CD4-positive, alpha-beta T cell treated with Interferon alpha-2 for 1 hour (primary cell): ENCODE data around the gene C1R.
A peak's percentile ranks its signal among the peaks of the same experiment; 100 is the strongest.
"Not testable (repeated sequence)": the region's sequence is repeated elsewhere in the genome, so short reads cannot be mapped to it uniquely, and the experiment has no call there.

ENCODE experiments used
- DNase-seq, 2 donors: peaks; one replicate each; pipeline ENCODE4 v3.0.0-alpha.2; 2020 to 2022

Gene C1R

DNA sequence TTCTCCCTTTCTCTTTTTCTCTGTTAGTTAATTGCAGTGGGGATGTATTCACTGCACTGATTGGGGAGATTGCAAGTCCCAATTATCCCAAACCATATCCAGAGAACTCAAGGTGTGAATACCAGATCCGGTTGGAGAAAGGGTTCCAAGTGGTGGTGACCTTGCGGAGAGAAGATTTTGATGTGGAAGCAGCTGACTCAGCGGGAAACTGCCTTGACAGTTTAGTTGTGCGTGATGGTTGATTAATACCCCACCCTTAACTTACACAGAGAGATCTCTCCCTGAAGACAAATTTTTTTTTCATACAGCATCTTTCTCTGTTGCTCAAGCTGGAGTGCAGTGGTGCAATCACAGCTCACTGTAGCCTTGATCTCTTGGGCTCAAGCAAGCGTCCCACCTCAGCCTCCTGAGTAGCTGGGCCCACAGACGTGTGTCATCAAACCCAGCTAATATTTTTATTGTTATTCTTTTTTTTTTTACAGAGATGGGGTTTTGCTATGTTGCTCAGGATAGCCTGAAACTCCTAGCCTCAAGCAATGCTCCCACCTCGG is 27.1 kb downstream of the C1R start:
- no peak for DNase-seq

DNA sequence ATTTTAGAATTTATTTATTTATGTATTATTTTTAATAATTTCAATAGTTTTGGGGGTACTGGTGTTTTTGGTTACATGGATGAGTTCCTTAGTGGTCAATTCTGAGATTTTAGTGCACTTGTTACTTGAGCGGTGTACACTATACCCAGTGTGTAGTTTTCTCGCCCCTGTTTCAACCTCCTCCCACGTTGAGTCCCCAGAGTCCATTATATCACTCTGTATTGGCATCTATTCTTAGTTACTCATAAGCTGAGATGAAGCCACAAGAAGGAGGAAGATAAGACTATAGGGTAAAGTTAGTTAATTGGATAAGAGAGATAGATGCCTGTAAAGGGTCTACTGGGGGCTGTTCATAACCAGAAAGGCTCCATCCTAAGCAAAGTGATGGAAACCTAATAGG is 27.7 kb downstream of the C1R start:
- no peak for DNase-seq

DNA sequence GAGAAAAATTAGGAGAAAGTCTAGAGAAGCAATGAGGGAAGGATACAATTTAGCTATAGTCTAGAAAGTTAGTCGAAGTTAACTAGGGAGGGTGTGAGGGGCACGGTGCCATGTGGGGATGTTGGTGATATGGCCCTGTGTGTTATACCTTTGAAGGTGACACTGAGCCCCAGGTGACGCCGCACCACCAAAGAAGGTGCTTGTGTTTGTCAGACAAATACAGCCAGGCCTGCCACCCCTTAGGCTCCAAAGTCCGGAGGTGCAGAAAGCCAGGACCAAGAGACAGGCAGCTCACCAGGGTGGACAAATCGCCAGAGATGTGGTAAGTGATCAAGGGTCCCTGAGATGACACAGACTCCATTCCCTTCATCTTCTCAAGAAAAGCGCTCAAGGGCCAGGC is 30.6 kb downstream of the C1R start:
- DNase-seq = no peak

DNA sequence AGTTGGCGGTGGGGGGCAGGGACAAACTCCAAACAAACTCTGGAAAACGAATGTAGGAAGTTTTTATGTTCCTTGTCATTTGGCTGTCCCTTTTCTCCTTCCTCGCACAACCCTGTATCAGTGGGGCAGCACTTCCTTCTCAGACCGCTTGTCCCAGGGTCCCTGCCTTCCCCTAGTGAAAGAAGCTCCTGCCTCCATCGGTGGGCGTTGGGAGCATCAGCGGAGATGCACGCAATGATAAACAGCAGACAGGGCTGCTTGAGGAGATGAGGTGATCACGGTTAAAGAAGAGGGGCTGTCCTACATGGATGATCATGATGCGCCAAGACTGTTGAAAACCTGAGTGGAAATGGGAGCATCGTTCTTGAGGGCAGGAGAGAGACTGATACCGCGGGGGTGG is 31.1 kb downstream of the C1R start:
- DNase-seq = no peak

DNA sequence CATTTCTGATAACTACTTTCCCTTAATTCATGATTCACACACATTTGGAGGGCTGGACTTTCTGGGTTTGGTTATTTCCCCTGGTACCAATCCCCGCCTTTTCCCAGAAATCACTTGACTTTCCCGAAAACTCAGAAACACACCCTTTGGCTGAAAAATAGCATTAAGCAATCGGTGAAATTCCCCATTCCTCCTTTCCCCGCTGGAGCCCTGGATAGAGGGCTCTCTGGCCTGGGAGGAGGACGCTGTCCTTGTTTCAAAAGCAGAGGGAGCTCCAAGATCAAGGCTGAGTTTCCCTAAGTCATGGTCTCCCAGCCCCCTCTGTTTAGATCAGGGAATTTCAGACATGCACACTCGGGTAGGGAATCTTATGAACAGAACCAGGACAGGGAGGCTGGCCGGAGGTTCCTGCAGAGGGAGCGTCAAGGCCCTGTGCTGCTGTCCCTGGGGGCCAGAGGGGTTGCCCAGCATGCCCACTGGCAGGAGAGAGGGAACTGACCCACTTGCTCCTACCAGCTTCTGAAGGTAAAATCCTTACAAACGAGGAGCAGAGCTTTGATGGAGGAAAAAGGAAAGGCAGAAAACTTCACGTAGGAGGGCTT is 31.8 kb downstream of the C1R start, which contains the start of gene C1S:
C1S (plus strand) TSS at position 366 of the 602 bp plus-strand sequence. CDS start 1,195 bp downstream, outside the sequence.
- no peak for DNase-seq

DNA sequence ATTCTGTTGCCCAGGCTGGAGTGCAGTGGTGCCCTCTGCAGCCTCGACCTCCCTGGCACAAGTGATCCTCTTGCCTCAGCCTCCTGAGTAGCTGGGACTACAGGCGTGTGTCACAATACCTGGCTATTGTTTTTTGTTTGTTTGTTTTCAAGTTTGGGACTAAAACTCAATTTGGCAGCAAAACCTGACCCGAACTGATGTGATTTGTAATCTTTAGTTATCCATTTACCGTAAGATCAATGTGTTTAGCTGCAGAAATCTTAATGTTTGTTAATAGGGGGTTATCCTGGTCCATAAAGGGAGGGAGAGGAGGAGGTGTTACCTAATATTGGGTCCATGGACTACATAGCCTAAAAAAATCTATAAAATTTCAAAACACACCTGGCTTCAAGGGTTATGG is 32.5 kb downstream of the C1R start:
- DNase-seq = no peak

DNA sequence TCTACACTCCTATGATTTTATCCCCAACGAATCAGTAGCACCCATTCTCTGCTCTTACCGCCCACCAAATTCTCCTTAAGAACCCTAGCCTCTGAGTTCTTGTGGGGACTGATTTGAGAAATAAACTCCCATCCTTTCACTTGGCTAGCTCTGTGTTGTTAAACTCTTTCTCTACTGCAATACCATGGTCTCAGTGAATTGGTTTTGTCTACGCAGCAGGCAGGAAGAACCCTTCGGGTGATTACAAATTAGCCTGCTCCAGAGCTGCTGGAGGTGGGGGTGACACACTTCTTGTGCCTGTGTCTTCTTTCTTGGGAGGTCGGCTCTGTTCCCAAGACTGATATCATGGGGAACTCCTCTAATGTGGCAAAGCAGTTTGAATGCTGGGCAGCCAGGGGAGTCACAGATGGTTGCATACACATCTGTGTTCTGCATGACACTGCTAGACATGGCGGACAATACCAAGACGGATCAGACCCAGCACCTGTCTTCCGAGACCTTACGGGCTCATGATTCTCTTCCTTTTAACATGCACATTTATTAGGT is 33.3 kb downstream of the C1R start:
- DNase-seq = no peak

DNA sequence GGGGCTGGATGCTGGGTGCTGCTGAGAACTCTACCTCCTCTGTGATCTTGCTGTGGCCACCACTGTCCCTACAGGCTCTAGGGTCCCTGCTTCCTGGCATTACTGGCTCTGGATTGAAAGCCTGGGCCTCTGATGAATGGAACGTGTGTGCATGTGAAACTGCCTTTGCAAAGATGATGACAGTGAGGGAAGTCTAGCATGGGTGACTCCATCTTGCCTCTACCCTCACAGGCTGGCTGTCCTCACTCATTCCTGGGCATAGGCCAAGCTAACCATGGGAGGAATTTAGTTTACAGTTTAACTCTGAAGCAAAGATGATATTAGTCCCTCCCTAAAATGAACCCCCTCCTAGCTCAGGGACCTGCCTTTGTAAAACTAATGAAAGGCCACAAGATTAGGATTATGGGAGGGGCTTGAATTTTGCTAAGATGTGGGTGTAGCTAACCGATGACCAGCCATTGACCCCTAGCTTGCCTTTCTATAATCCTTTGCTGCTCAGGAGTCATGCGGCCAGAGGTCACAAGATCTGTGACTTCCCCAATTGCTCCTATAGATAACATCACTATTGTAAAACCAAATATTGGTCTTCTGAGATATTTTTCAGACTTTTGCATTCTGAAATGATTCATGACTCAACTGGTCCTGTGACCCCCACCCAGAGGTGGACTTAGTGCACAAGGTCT is 33.9 kb downstream of the C1R start:
- DNase-seq = no peak

DNA sequence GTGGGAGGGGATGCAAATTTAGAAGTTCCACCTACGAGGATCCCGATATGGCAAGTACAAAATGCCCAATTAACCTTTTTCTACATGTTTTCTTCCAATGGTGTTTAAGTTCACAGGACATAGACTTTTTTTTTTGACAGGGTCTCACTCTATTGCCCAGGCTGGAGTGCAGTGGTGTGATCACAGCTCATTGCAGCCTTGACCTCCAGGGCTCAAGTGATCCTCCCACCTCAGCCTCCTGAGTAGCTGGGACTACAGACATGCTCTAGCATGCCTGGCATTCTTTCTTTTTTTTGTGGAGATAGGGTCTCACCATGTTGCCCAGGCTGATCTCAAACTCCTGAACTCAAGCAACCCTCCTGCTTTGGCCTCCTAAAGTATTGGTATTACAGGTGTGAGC is 36.5 kb downstream of the C1R start:
- DNase-seq = not testable (repeated sequence)

DNA sequence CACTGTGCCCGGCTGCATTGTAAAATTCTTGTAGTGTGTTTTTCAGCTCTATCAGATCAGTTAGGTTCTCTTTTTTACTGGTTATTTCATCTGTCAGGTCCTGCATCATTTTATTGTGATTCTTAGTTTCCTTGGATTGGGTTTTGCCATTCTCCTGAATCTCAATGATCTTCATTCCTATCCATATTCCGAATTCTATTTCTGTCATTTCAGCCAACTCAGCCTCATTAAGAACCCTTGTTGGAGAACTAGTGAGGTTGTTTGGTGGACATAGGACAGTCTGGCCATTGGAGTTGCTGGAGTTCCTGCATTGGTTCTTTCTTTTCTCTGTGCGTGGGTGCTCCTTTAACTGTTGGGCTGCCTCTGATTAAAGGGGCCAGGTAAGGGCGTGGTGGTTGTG is 37.3 kb downstream of the C1R start:
- DNase-seq = no peak

DNA sequence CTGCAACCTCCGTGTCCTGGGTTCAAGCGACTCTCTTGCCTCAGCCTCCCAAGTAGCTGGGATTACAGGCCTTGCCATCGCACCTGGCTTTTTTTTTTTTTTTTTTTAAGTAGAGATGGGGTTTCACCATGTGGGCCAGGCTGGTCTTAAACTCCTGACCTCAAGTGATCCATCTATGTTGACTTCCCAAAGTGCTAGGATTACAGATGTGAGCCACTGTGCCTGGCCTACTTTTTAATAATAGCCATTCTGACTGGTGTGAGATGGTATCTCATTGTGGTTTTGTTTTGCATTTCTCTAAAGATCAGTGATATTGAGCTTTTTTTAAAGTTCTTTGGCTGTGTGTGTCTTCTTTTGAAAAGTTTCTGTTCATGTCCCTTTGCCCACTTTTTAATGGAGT is 42.3 kb downstream of the C1R start:
- DNase-seq = not testable (repeated sequence)

DNA sequence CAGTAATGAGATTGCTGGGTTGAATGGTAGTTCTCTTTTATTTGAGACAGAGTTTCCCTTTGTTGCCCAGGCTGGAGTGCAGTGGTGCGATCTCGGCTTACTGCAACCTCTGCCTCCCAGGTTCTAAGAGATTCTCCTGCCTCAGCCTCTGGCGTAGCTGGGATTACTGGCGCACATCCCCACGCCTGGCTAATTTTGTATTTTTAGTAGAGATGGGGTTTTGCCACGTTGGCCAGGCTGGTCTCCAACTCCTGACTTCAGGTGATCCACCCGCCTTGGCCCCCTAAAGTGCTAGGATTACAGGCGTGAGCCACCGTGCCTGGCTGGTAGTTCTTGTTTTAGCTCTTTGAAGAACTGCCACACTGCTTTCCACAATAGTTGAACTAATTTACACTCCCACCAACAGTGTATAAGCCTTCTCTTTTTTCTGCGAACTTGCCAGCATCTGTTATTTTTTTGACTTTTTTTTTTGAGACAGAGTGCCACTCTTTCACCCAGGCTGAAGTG is 42.7 kb downstream of the C1R start:
- not testable (repeated sequence) for DNase-seq

DNA sequence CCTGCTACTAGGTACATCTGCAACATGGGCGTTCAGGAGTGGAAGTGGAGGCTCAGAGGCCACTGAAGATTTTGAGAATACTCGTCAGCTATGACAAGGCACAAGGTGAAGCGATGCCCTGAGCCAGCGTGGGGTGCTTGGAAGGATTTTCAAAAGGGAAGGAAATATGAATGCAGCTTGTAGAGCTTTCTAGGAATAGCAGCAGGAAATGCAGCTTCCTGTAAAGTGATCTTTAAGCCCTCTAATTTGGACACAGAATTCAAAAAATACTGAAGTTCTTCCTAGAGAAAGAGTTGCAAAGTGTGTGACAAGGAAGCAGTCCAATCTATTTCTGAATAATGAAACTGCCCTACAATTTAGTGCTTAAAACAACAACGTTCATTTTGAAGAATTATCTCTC is 44.9 kb downstream of the C1R start:
- no peak for DNase-seq

DNA sequence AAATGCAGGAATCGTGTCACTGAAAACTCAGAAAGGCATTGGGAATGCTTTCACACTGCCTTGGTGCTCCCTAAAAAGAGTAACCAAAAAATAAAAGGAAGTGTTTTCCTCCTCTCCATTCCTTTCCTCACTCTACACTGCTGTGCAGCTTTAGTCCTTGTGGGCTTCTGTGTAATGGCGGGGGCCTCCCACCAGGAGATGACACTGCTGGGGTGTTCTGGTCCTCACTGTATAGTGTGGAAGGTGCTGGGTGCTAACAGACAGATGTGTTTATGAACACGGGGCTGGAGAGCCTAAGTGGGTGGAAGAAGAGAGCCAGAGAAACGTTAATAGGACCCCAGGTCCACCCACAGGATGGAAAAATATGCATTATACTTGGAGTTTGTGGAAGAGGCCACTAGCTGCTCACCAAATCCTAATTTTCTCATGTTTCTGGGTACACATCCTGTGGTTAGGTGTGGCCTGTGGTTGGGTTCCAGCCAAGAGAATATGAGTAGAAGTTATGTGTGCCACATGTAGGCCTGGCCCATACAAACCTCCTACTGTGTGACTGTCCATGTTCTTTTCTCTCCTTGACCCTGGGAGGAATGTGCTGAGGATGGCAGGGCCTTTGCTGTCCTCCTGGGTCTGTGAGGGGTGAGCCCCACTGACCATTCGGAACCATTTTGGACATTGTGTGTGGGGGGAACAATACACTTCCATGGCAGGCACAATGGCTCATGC is 45.7 kb downstream of the C1R start:
- no peak for DNase-seq

DNA sequence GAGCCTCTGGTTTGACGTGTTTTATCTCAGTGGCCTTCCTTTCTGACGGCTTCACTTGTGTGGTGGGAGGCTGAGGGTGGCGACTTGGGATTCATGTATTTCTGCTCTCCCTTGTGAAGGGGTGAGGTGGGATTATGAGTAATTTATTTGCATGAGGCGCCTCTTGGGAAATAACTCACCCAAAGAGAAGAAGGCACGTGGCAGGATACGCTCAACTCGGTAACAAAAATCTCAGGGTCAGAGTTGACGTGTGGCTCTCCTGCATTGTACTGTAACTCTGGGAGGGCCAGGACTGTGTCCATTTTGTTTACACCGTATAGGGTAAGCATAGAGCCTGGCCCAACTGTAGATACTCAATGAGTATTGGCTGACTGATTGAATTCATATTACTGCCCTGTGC is 46.3 kb downstream of the C1R start:
- no peak for DNase-seq

DNA sequence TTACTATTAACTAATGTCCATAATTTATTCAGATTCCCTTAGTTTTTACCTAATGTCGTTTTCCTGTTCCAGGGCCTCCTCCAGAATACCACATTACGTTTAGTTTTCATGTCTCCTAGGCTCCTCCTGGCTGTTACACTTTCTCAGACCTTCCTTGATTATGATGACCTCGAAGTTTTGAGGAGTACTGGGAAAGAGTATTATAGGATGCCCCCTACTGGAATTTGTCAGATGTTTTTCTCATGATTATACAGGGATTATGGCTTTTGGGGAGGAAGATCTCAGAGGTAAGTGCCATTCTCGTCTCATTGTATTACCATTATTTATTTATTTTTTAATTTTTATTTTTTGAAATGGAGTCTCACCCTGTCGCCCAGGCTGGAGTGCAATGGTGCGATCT is 49.4 kb downstream of the C1R start:
- DNase-seq = peak in 1 of 2 donors; percentile 44

DNA sequence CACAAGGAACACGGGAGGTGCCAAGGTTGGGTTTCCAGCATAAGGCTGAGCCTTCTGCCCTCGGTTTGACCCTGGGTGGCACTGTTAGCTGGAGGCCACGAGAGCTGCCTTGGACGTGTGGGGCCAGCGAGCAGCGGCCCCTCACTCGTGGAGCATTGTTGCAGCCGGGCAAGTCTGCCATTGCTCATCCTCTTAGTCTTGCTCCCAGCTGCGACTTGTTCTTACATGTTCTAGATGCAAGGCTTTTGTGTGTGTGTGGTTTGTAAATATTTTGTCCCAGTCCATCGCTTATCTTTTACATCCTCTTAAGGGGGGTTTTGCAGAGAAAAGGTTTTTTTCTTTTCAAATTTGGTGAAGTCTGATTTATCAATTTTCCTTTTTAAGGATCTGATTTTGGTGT is 52.8 kb downstream of the C1R start:
- DNase-seq = no peak

DNA sequence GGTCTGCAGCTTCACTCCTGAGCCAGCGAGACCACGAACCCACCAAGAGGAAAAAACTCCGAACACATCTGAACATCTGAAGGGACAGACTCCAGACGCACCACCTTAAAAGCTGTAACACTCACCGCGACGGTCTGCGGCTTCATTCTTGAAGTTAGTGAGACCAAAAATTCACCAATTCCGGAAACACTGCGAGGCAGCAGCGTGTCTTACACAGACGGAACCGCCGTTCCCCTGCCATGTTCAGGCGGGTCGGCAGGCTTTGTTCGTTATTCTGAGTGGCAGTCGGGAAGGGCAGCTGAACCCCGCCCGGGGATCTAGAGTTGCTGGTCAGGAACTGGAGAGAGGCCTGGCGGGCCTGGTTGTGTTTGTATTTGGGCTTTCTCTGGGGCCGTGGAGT is 53.7 kb downstream of the C1R start:
- DNase-seq = no peak

DNA sequence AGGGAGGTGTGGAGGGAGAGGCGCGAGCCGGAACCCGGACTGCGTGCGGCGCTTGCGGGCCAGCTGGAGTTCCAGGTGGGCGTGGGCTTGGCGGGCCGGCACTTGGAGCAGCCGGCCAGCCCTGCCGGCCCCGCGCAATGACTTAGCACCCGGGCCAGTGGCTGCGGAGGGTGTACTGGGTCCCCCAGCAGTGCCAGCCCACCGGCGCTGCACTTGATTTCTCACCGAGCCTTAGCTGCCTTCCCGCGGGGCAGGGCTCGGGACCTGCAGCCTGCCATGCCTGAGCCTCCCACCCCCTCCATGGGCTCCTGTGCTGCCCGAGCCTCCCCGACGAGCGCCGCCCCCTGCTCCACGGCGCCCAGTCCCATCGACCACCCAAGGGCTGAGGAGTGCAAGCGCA is 54.8 kb downstream of the C1R start:
- DNase-seq = not testable (repeated sequence)

DNA sequence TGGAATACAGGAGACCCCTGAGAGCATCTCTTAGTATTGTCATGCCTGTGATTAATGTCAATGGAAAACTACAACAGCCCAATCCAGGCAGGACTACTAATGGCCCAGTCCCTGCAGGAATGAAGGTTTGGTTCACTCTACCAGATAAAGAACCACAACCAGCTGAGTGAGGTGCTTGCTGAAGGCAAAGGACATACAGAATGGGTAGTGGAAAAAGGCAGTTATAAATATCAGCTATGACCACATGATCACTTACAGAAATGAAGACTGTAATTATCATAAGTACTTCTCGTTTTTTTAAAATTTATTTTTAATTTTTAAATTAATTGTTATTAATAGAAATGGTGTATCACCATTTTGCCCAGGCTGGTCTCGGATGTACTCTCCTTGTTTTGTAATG is 56.8 kb downstream of the C1R start:
- DNase-seq = no peak

DNA sequence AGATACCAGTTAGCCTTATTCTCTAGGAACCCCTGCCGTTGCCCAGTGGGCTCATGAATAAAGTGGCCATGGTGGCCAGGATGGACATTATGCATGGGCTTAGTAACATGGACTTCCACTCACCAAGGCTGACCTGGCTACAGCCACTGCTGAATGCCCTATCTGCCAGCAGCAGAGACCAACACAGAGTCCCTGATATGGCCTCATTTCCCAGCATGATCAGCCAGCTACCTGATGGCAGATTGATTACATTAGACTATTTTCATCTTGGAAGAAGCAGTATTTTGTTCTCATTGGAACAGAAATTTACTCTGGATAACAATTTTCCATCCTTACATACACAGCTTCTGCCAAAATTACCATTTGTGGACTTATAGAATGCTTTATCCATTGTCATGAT is 57.8 kb downstream of the C1R start:
- no peak for DNase-seq

DNA sequence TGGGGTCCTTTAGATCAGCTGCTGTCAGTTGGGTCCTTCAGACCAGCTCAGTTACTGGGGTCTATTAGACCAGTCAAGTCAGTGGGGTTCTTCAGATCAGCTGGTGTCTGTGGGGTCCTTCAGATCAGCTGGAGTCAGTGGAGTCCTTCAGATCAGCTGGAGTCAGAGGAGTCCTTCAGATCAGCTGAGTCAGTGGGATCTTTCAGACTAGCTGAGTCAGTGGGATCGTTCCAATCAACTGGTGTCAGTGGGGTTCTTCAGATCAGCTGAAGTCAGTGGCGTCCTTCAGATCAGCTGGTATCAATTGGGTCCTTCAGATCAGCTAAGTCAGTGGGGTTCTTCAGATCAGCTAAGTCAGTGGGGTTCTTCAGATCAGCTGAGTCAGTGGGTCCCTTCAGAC is 59.3 kb downstream of the C1R start:
- DNase-seq = no peak

DNA sequence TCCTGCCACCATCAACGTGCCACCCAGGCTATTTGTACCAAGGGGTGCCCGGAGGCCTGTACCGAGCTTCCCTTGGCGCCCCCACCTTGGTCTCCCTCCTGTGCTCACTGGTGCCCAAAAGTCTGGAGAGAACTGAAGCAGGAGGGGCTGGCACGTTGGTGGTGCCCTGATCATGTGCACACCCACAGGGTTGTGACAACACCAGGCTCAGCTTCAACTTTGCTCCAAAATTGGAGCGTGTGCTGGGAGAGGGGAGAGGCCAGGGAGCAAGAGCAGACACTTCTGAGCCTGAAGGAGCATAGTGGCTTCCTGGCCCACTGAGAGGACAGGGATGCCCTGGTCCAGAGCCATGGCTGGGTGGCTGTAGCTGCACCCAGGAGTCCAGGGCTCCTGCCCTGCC is 60.9 kb downstream of the C1R start:
- DNase-seq = no peak
